ENCODE measurements around the gene ZNF362. TPM values are rescaled to one million over a fixed set of nuclear protein-coding genes. Genes with fewer than 3 reads are reported as not detected.

ZNF362 gene
- total and polyA plus RNA-seq, 2 donors (not counting 1 experiment from before 2014, with no cell fraction given), result 3.8 to 5.7 TPM

- Histone ChIP-seq H3K4me2 (ENCODE audit: extremely low read depth, insufficient read depth, low read length) (peak overlapping the region; percentile 98), H3K9ac (ENCODE audit: insufficient read depth, low read length) (peak overlapping the region; percentile 84), H3K9me3 (ENCODE audit: control insufficient read depth, insufficient read depth, low read depth, low read length) (no peaks in the 10 kb centered on the region), H3K36me3 (ENCODE audit: control insufficient read depth, insufficient read depth, low read length) (no peaks in the 10 kb centered on the region), H3K4me3 (replicated peaks in 1 of 4; ENCODE audit: control extremely low read depth in 1 of 4, insufficient read depth in 1 of 4, low read depth in 3 of 4, low read length in 4 of 4) (peak overlapping the region; percentile 53 to 96 (median 84)), H2AFZ (ENCODE audit: low read length) (no peak overlapping the region), H3K27me3 (ENCODE audit: control insufficient read depth, insufficient read depth, low read length) (no peaks in the 10 kb centered on the region), H3K79me2 (ENCODE audit: control insufficient read depth, insufficient read depth, low read length) (peaks cover 60% of the 10 kb centered on the region), H3K27ac (ENCODE audit: insufficient read depth, low read length) (peak overlapping the region; percentile 89), H3K4me1 (ENCODE audit: control insufficient read depth, extremely low read depth, insufficient read depth, low read length) (peaks cover 27% of the 10 kb centered on the region), H4K20me1 (ENCODE audit: control insufficient read depth, extremely low read depth, insufficient read depth, low read length) (no peaks in the 10 kb centered on the region)
- peak in 1 of 2 donors; percentile 30 for DNase-seq (ENCODE audit: low read depth in 2 of 2)
- no peak for TF ChIP-seq EZH2 (IDR thresholded peaks at IDR 0.05; ENCODE audit: low read length, missing control alignments)
- no peak for TF ChIP-seq CTCF (conservative IDR thresholded peaks at IDR 0.05 in 1 of 2, IDR thresholded peaks at IDR 0.05 in 1 of 2; ENCODE audit: low read depth in 1 of 2, low read length in 2 of 2)
These were observed 92.4 kb downstream of the ZNF362 start for GRCh38 chr1:33348676-33349080.

GRCh38 chr1:33349081-33349759 is 92.9 kb downstream of the ZNF362 start:
- no peak for TF ChIP-seq CTCF (conservative IDR thresholded peaks at IDR 0.05 in 1 of 2, IDR thresholded peaks at IDR 0.05 in 1 of 2; ENCODE audit: low read depth in 1 of 2, low read length in 2 of 2)
- TF ChIP-seq EZH2 (IDR thresholded peaks at IDR 0.05; ENCODE audit: low read length, missing control alignments), result no peak
- Histone ChIP-seq H3K27ac (ENCODE audit: insufficient read depth, low read length) (peak overlapping the region; percentile 89), H3K4me3 (replicated peaks in 1 of 4; ENCODE audit: control extremely low read depth in 1 of 4, insufficient read depth in 1 of 4, low read depth in 3 of 4, low read length in 4 of 4) (peak overlapping the region; percentile 53 to 96 (median 84)), H3K4me1 (ENCODE audit: control insufficient read depth, extremely low read depth, insufficient read depth, low read length) (peaks cover 24% of the 10 kb centered on the region), H3K9ac (ENCODE audit: insufficient read depth, low read length) (peak overlapping the region; percentile 84), H3K36me3 (ENCODE audit: control insufficient read depth, insufficient read depth, low read length) (no peaks in the 10 kb centered on the region), H3K9me3 (ENCODE audit: control insufficient read depth, insufficient read depth, low read depth, low read length) (no peaks in the 10 kb centered on the region), H2AFZ (ENCODE audit: low read length) (no peak overlapping the region), H4K20me1 (ENCODE audit: control insufficient read depth, extremely low read depth, insufficient read depth, low read length) (no peaks in the 10 kb centered on the region), H3K27me3 (ENCODE audit: control insufficient read depth, insufficient read depth, low read length) (no peaks in the 10 kb centered on the region), H3K79me2 (ENCODE audit: control insufficient read depth, insufficient read depth, low read length) (peaks cover 55% of the 10 kb centered on the region), H3K4me2 (ENCODE audit: extremely low read depth, insufficient read depth, low read length) (peak overlapping the region; percentile 27)
- peak; percentile 40 to 47 for DNase-seq (ENCODE audit: low read depth in 2 of 2)

- H3K9ac ChIP-seq (ENCODE audit: insufficient read depth, low read length), result peak overlapping the region; percentile 84
- H3K4me1 ChIP-seq (ENCODE audit: control insufficient read depth, extremely low read depth, insufficient read depth, low read length), result peaks cover 16% of the 10 kb centered on the region
- H3K36me3 ChIP-seq (ENCODE audit: control insufficient read depth, insufficient read depth, low read length), result peaks cover 2% of the 10 kb centered on the region
- H2AFZ ChIP-seq (ENCODE audit: low read length), result peak overlapping the region; percentile 77
- TF ChIP-seq CTCF (conservative IDR thresholded peaks at IDR 0.05 in 1 of 2, IDR thresholded peaks at IDR 0.05 in 1 of 2; ENCODE audit: low read depth in 1 of 2, low read length in 2 of 2) (no peak), EZH2 (IDR thresholded peaks at IDR 0.05; ENCODE audit: low read length, missing control alignments) (no peak)
- H3K4me2 ChIP-seq (ENCODE audit: extremely low read depth, insufficient read depth, low read length), result peak overlapping the region; percentile 98
- no peaks in the 10 kb centered on the region for H4K20me1 ChIP-seq (ENCODE audit: control insufficient read depth, extremely low read depth, insufficient read depth, low read length)
- H3K79me2 ChIP-seq (ENCODE audit: control insufficient read depth, insufficient read depth, low read length), result peaks cover 47% of the 10 kb centered on the region
- peak overlapping the region; percentile 50 to 84 (median 63) for H3K4me3 ChIP-seq (replicated peaks in 1 of 4; ENCODE audit: control extremely low read depth in 1 of 4, insufficient read depth in 1 of 4, low read depth in 3 of 4, low read length in 4 of 4)
- peak overlapping the region; percentile 81 for H3K27ac ChIP-seq (ENCODE audit: insufficient read depth, low read length)
- no peaks in the 10 kb centered on the region for H3K9me3 ChIP-seq (ENCODE audit: control insufficient read depth, insufficient read depth, low read depth, low read length)
- no peaks in the 10 kb centered on the region for H3K27me3 ChIP-seq (ENCODE audit: control insufficient read depth, insufficient read depth, low read length)
- peak; percentile 73 to 77 for DNase-seq (ENCODE audit: low read depth in 2 of 2)
These were observed 93.7 kb downstream of the ZNF362 start for GRCh38 chr1:33349778-33350610.
